Transverse colon (tissue), 3 donors: Measurements from ENCODE around the gene TUT7.

Source experiments
- CTCF ChIP-seq, 5 experiments: fragments of 200-600 bp in 3 of 5; fragments of 450-650 bp in 2 of 5; sonication (generic) in 3 of 5; IDR thresholded peaks; 1 replicate in 2 of 5; 2 replicates in 3 of 5; pipeline ENCODE4 v1.5.1; 2016 to 2017; ENCODE audit warnings: antibody characterized with exemption in 5 of 5, inconsistent platforms in 3 of 5, mild to moderate bottlenecking in 2 of 5, moderate library complexity in 1 of 5
- POLR2A ChIP-seq: fragments of 450-650 bp; IDR thresholded peaks from one replicate; pipeline ENCODE4 v1.6.1; 2016; ENCODE audit warnings: antibody characterized with exemption, mild to moderate bottlenecking, moderate library complexity

GRCh38 chr9:86333651-86334050, 20.6 kb downstream of the TUT7 start:
- TF ChIP-seq CTCF (IDR thresholded peaks at IDR 0.05) = no peak
- TF ChIP-seq POLR2A = no peak
